NB4 (cell line): ENCODE results near the gene RALB.

Experiments used
- CTCF ChIP-seq: IDR thresholded peaks from one replicate; pipeline ENCODE4 v1.5.1; 2012; ENCODE audit warnings: low read depth, low read length
- MAX ChIP-seq: IDR thresholded peaks from 2 replicates; pipeline ENCODE4 v1.6.1; 2011; ENCODE audit warnings: low read depth, low read length
- POLR2A ChIP-seq: IDR thresholded peaks from 2 replicates; pipeline ENCODE4 v1.6.1; 2011; ENCODE audit warnings: mild to moderate bottlenecking; ENCODE audit not compliant: insufficient read length; ENCODE audit errors: extremely low read depth

GRCh38 chr2:120291401-120292311 lies 39.0 kb downstream of the RALB start:
- TF ChIP-seq CTCF (no peak), POLR2A (no peak), MAX (no peak)
